Right hindlimb (tissue), 1 donor: ENCODE results near the gene FXYD3.

ENCODE experiments used
- DNase-seq: peaks from one replicate; pipeline ENCODE4 v3.0.0-alpha.2; 2018

FXYD3 gene

GRCh38 chr19:35115177-35115951 lies at the start of gene FXYD3:
TSS of gene FXYD3 (plus strand) at chr19:35115823. CDS start at chr19:35119377, 3,554 bp downstream.
- peak; percentile 68 for DNase-seq

DNA sequence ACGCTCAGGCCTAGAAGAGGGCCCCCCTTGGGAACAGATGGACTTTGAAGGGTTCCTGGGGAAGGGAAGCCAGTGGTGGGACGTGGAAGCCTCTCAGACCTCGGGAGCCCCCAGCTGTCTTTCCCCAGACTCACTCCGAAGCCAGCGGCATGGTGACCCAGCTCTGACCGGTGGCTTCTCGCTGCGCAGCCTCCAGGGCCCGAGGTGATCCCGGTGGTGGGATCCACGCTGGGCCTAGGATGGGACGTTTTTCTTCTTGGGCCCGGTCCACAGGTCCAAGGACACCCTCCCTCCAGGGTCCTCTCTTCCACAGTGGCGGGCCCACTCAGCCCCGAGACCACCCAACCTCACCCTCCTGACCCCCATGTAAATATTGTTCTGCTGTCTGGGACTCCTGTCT lies 49.5 kb upstream of the FXYD3 start:
- no peak for DNase-seq

- peak; percentile 89 for DNase-seq
Measured at GRCh38 chr19:35066691-35067563, 48.7 kb upstream of the FXYD3 start.

DNA sequence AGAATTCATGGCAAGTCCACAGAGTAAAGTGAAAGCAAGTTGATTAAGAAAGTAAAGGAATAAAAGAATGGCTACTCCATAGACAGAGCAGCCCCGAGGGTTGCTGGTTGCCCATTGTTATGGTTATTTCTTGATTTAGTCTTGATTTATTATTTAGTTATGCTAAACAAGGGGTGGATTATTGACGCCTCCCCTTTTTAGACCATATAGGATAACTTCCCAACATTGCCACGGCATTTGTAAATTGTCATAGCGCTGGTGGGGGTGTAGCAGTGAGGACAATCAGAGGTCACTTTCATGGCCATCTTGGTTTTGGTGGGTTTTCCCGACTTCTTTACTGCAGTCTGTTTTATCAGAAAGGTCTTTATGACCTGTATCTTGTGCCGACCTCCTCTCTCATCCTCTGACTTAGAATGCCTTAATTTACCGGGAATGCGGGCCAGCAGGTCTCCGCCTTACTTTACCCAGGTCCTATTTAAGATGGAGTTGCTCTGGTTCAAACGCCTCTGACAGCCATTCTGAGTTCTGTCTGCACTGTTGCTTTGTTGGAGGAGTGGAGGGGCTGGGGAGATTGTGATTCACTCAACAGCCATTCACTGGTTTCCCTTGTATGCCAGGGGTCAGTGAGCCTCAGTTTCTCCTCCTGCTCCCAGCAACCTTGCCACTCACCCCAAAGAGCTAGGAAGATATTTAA lies 46.5 kb upstream of the FXYD3 start:
- DNase-seq: no peak

- no peak for DNase-seq
Measured at GRCh38 chr19:35069696-35070095, 45.9 kb upstream of the FXYD3 start.

DNA sequence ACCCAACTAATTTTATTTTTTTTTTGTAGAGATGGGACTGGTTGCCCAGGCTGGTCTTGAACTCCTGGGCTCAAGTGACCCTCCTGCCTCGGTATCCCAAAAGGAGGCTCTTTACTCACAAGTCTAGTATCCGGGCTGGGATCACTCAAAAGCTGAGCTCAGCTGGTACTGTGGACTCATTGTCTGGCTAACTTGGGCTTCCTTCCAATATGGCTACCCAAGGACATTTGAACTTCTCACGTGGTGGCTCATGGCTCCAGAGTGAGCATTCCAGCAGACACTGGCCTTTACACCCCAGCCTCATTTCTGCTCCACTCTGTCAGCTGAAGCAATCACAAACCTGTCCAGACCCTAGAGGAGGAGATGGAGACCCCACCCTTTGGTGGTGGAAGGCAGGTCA lies 45.2 kb upstream of the FXYD3 start:
- DNase-seq: no peak

DNA sequence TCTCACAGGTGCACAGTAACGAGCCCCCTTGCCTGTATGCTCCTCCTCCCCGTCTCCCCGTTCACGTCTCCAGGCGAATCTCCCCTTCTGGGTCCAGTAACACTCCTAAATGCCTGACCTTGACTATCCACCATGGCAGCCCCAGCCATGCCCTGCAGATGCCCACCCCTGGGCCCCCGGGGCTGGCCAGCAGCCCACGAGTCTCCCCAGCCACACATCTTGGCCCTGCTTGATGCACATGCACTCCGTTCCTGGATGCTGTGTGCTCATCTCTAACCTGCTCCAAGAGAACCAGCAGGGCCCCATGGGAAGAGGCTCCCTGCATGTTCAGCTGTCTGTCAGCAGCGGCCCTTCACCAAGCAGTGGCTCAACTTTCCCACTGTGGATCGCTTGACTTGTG lies 42.1 kb upstream of the FXYD3 start:
- DNase-seq: no peak

- no peak for DNase-seq
Measured at GRCh38 chr19:35073941-35074340, 41.7 kb upstream of the FXYD3 start.

DNA sequence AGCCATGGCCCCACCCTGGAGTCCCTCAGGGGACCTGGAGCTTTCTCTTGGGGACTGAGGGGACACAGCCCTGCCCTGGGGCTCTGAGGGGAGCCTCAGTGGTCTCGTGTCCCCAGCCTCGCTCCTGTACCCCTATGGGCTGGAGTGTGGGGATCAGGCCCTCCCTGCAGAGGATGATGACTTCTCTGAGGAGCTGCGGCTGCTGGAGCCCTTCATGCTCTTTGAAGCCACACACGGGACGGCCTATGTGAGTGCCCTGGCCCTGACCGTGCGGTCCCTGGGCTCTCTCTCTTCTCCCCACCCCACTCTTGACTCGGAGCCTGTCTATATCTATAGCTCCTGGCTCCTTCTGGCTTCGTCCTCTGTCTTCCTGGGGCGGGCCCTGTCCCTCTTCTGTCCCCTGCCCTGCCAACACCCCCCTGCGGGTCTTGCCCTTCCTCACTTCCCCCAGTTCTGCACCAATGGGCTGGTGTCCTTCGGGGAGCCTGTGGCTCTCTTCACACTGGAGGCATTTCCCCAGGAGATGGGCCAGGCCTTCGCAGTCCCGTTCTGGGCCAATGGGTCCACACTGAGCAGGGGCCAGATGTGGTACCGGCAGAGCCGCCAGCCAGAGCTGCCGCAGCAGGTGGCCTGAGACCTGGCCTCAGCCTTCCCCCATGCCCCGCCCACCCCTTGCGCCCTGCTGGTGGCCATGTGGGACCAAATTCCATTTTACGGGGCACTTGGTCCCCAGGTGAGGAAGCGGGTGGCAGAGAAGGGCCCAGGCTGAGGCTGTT lies 41.0 kb upstream of the FXYD3 start:
- DNase-seq: no peak

DNA sequence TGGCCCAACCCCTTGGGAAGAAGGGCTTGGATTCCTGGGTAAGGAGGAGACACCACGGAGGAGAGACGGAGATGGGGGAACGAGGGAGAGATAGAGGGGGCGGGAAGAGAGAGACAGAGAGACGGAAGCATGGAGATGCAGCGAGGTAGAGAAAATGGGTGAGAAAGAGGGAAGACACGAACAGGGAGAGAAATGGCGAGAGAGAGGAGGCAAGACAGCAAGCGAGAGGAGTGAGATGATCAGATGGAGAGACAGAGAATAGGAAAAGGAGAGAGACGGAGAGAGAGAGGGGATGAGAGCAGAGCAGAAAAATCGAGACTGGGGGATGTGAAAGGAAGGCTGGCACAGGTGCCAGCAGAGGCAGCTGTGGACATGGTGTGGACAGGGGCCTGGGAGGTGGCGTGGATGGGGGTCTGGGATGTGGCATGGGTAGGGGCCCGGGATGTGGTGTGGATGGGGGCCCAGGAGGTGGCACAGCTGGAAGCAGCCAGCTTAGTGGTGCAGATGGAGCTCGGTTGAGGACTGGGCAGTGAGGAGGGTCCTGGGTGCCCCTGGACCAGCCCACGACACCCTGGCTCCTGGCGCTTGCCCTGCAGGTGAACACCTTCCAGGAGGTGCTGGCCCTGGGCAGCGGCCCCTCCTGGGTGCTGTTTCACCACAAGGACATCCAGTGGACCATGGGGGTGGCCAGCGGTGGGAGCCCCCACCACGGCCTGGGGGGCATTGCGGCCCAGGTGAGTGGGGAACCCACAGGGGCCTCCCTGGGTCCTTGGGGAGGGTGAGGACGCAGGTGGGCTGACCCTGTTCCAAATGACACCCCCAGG lies 40.2 kb upstream of the FXYD3 start:
- no peak for DNase-seq

GRCh38 chr19:35076026-35076370 lies 39.6 kb upstream of the FXYD3 start:
- DNase-seq: no peak

GRCh38 chr19:35076657-35077056 lies 39.0 kb upstream of the FXYD3 start:
- no peak for DNase-seq

- DNase-seq: no peak
Measured at GRCh38 chr19:35077411-35078223, 38.0 kb upstream of the FXYD3 start.

DNA sequence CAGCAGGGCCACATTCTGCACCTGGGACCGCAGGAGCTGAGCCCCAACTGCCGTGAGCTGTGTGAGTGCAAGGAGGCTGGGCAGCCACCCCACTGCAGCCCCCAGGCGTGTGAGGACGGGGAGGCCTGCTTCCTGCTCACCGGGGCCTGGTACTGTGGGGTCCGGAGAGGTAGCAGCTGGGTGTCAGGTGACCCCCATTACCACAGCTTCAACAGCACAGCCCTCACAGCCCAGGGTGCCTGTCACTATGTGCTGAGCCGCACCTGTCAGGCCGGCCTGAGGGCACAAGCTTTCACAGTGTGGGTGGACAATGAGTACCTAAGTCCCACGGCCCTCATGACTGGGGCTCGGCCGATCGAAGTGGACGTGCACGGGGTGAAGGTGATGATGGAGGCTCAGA lies 35.8 kb upstream of the FXYD3 start:
- no peak for DNase-seq

DNA sequence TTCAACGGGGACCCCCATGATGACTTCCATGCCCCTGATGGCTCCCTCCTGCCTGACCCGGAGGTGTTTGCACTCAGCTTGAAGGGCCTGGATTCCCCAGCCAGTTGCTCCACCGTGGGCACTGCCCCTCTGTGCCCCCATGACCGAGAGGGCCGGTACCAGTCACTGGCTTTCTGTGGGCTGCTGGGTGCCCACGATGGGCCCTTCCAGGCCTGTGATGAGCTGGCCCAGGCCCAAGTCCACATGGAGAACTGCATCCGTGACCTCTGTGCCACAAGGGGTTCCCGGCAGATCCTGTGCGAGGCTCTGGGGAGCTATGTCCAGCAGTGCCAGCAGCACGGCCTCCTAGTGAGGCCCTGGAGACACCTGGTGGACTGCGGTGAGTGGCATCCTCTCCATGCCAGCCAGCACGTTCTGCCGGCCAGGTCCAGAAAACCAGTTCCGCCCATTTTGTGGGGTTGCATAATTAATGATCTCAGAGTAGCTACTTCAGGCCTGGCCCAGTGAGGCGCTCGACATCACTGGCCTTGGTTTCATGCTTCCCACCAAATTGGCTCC lies 34.9 kb upstream of the FXYD3 start:
- DNase-seq: no peak

GRCh38 chr19:35081201-35081600 lies 34.4 kb upstream of the FXYD3 start:
- no peak for DNase-seq

DNA sequence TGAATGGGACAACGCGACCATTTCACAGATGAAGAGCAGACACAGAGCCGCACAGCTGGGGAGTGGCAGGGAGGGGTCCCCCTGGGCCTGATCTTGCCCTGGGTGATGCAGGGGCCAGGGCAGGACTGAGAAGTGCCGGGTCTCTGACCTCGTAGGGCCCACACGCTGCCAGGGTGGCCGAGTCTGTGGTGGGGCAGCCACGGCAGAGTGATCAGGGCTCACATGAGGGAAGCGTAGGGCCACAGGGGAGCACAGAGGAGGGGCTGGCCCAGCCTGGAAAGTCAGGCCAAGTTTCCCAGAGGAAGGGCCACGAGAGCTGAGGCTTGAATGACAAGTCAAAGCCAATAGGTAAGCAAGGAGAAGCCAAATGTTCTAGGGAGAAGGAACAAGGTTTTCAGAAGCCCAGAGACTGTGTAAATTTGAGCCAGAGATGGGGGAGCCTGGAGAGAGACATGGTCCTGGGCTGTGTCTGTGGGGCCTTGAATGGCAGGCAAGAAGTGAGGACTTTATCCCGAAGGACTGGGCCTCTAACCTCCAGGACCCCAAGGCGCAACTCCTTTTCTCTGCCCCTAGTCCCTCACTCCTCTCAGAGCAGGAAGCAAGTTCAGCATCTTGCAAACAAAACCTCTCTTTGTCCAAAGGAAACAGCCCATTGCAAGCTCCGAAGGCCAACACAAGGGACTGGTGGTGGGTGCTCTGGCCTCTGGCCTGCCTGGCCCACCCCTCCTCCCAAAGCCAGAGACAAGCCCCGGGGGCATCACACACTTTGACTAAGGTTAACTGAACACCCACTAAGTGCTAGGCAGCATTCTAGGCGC lies 31.7 kb upstream of the FXYD3 start:
- DNase-seq: no peak

DNA sequence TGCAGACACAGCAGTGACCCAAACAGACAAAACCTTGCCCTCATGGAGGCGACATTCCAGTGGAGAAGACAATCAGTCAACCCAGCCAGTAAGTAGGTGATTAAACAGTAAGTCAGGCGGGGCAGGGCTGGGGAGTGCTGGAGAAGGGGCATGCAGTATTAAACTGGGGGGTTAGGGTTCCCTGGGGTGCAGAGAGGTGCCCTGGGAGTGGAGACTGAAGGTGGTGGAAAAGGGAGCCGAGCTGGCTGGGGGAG lies 31.2 kb upstream of the FXYD3 start:
- no peak for DNase-seq

GRCh38 chr19:35085947-35086346 lies 29.7 kb upstream of the FXYD3 start:
- DNase-seq: no peak

DNA sequence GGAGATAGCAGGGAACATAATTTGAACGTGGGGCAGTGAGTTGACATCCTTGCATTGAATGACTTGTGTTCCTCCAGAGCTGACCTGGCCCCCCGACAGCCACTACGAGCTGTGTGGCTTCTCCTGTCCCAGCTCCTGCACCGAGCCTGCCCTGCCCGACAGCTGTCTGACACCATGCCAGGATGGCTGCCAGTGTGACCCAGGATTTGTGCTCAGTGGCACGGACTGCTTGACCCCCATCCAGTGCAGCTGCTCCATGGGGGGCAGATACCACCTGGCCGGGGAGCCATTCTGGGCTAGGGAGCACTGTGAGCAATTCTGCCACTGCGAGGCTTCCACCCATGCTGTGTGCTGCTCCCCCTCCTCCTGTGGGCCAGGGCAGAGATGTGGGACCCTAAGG lies 29.2 kb upstream of the FXYD3 start:
- peak; percentile 57 for DNase-seq
